Hindlimb muscle (tissue), 1 donor: ENCODE results near the gene DBF4B. TPM values are rescaled to one million over a fixed set of nuclear protein-coding genes. Genes with fewer than 3 reads are reported as not detected.

Experiments
- polyA plus RNA-seq: library from polyadenylated mRNA; unstranded; fragments of 120-200 nt; gene quantifications from one replicate; pipeline ENCODE4 v1.2.1, GENCODE V29; 2013; ENCODE audit not compliant: insufficient read length

Gene DBF4B
- polyA plus RNA-seq, 1 donor = 8.0 TPM

Other genes starting within 250 kb of the DBF4B start
- gene GPATCH8, start 205.3 kb upstream of the DBF4B start, polyA plus RNA-seq = 34.8 TPM
- gene FZD2, start 151.2 kb upstream of the DBF4B start, polyA plus RNA-seq = 13.9 TPM
- gene MEIOC, start 52.2 kb upstream of the DBF4B start, polyA plus RNA-seq = 0.81 TPM
- 31.4 TPM for gene CCDC43, start 18.9 kb upstream of the DBF4B start, polyA plus RNA-seq
- 1.4 TPM for gene ADAM11, start 50.3 kb downstream of the DBF4B start, polyA plus RNA-seq
- 24.6 TPM for gene GJC1, start 121.6 kb downstream of the DBF4B start, polyA plus RNA-seq
- 3.5 TPM for gene HIGD1B, start 139.2 kb downstream of the DBF4B start, polyA plus RNA-seq
- 66.6 TPM for gene EFTUD2, start 190.8 kb downstream of the DBF4B start, polyA plus RNA-seq
- gene GFAP, start 206.8 kb downstream of the DBF4B start, polyA plus RNA-seq = 0.71 TPM
- gene KIF18B, start 239.1 kb downstream of the DBF4B start, polyA plus RNA-seq = 8.8 TPM